ENCODE results near the gene NFYC. TPM values are rescaled to one million over a fixed set of nuclear protein-coding genes. Genes with fewer than 3 reads are reported as not detected.

The NFYC gene
- 10 to 100 TPM; 30.3 to 36.3 (median 33.3) TPM for total RNA-seq

GRCh38 chr1:40691538-40692428 lies at the start of gene NFYC:
Gene NFYC (plus strand): TSS chr1:40691704. CDS start chr1:40738844, 47,140 bp downstream.
- TF ChIP-seq POLR2A (IDR thresholded peaks at IDR 0.05) (peak; percentile 72 to 96), CTCF (IDR thresholded peaks at IDR 0.05) (peak in 1 of 5 experiments; percentile 54), EP300 (IDR thresholded peaks at IDR 0.05) (peak; percentile 69 to 97)
- Histone ChIP-seq H3K9me3 (no peaks in the 10 kb centered on the region), H3K4me3 (peak within 1 kb of the TSS; percentile 64 to 96 (median 79)), H3K27me3 (no peaks in the 10 kb centered on the region), H3K36me3 (peaks cover 0 to 28% (median 0%) of the 10 kb centered on the region in 3 donors), H3K27ac (peak within 1 kb of the TSS; percentile 98 to 100 (median 99)), H3K4me1 (peaks cover 0 to 48% (median 9%) of the 10 kb centered on the region in 4 donors)
- peak; percentile 93 to 97 for DNase-seq (ENCODE audit: low spot score in 2 of 2)
- WGBS, 2 donors, result 0 to 1% methylated on average over 48 to 75 of the region's 84 CpGs

GRCh38 chr1:40645118-40645680 lies 46.3 kb upstream of the NFYC start:
- Histone ChIP-seq H3K36me3 (no peaks in the 10 kb centered on the region), H3K9me3 (no peaks in the 10 kb centered on the region), H3K27ac (no peak overlapping the region), H3K27me3 (no peaks in the 10 kb centered on the region), H3K4me3 (no peak overlapping the region), H3K4me1 (no peaks in the 10 kb centered on the region)
- WGBS, 2 donors, result 82 to 89% methylated on average over 5 of the region's 5 CpGs
- DNase-seq (ENCODE audit: low spot score in 2 of 2), result no peak
- no peak for TF ChIP-seq POLR2A (IDR thresholded peaks at IDR 0.05)
- TF ChIP-seq CTCF (IDR thresholded peaks at IDR 0.05), result no peak
- no peak for TF ChIP-seq EP300 (IDR thresholded peaks at IDR 0.05)

GRCh38 chr1:40646315-40646714 lies 45.2 kb upstream of the NFYC start:
- H3K27me3 ChIP-seq, result no peaks in the 10 kb centered on the region
- no peak for TF ChIP-seq EP300 (IDR thresholded peaks at IDR 0.05)
- TF ChIP-seq POLR2A (IDR thresholded peaks at IDR 0.05), result no peak
- TF ChIP-seq CTCF (IDR thresholded peaks at IDR 0.05), result no peak
- H3K27ac ChIP-seq, result no peak overlapping the region
- no peaks in the 10 kb centered on the region for H3K9me3 ChIP-seq
- H3K4me3 ChIP-seq, result no peak overlapping the region
- H3K36me3 ChIP-seq, result no peaks in the 10 kb centered on the region
- 63 to 66% methylated on average over 5 of the region's 5 CpGs for WGBS, 2 donors
- H3K4me1 ChIP-seq, result no peaks in the 10 kb centered on the region
- DNase-seq (ENCODE audit: low spot score in 2 of 2), result no peak

GRCh38 chr1:40648200-40648599 lies 43.3 kb upstream of the NFYC start:
- TF ChIP-seq EP300 (IDR thresholded peaks at IDR 0.05) (no peak), CTCF (IDR thresholded peaks at IDR 0.05) (no peak), POLR2A (IDR thresholded peaks at IDR 0.05) (no peak)
- DNase-seq (ENCODE audit: low spot score in 2 of 2), result no peak
- Histone ChIP-seq H3K27ac (no peak overlapping the region), H3K27me3 (peaks cover 0 to 1% of the 10 kb centered on the region in 2 donors), H3K4me3 (no peak overlapping the region), H3K4me1 (no peaks in the 10 kb centered on the region), H3K36me3 (no peaks in the 10 kb centered on the region), H3K9me3 (no peaks in the 10 kb centered on the region)
- 73 to 77% methylated on average over 3 of the region's 3 CpGs for WGBS, 2 donors
